Activated naive CD4-positive, alpha-beta T cell (primary cell): Measurements from ENCODE around the gene ZSCAN1.

Experiments
- DNase-seq, 4 experiments: peaks; one replicate each; lab custom pipeline; 2025; lab: John Stamatoyannopoulos, UW

Gene ZSCAN1

DNA sequence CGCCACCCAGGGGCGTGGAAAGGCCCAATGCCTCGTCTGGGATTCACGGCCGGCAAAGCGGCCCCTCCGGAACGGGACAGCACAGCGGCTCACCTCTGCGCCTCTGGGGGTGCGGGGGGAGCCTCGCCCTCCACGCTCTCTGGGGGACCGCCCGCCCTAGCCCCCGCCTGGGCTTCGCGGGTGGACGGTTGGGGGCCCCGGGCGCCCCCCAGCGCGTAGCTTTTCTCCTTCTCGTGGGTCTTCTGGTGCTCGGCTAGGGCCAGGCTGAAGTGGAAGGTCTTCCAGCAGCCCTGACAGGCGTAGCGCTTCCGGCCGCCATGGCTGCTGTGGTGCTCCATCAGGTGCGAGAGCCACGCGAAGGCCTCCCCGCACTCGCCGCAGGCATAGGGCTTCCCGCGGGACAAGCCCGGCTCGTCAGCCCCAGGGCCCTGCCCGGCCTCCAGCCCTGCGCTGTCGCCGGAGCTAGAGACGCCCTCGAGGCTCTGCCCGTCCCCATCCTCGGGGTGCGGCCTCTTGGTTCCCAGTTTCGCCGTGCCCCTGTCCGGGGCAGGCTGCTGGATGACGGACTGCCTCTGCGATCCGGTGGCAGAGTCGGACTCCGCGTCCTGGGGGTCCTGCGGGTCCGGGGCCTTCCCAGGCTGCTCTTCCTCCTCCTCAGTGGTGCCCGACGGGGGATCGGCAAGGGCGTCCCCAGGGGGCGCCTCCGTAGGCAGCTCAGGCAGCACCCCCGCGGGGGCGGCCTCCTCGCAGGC is 50.9 kb downstream of the ZSCAN1 start:
- DNase-seq, result no peak

DNA sequence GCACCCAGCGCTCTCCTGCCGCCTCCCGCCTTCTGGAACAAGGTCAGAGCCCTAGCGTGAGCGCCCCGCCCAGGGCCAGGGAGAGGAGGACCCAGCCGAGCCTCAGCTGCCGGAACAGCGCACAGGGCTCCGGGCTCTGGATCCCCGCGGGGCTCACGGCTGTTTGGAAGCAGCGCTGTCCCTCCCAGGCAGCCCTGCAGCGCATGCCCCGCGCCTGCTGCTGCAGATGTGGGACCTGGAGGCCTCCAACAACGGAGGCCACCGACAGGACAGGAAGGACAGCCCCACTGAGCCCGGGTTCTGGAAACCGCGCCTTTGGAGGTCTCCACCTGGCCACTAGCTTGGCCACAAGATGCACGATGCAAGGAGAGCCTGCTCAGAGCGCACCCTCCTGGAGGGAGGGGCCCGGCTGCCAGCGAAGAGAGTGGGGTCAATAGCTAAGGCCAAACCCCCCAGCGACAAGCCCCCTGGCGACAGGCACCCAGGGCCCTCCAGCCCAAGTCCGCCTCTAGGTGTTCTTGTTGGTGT is 51.6 kb downstream of the ZSCAN1 start:
- no peak for DNase-seq

DNA sequence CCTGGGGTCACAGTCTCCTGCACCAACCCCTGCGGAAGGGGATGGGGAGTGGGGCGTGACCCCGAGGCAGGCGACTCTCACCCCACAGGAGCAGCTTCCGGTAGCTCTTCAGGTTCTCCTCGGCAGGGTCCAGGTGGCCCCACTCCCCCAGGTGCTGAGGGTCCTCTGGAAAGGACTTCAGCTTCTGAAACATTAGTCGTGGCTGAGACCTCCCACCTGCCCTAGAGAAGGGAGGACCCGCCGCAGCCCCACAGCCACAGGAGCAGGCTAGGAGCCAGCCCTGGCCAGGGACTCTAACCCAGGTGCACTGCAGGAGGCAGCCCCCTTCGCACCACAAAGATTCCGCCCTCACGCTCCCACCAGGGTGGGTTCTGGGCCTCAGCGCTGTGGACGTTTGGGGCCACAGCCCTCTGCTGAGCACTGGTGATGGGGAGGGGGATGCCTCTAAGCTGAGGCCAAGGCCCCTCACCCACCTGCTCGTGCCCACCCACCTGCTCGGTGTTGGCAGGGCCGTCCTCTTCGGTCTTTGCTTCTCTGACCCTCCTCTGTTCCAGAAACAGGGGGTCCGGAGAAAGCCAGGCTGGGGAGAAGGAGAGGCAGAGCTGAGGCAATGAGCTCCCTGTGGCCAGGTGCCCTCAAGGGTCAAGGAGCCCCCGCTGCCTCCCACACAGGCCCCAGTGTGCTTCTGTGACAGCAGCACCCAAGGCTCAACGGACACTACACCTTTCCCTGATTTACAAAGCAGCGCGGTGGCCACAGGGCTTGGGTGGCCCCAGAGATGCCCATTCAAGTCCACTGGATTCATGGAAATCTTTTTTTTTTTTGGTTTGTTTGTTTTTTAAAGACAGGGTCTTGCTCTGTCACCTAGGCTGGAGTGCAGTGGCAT is 53.2 kb downstream of the ZSCAN1 start:
- DNase-seq, result no peak

DNA sequence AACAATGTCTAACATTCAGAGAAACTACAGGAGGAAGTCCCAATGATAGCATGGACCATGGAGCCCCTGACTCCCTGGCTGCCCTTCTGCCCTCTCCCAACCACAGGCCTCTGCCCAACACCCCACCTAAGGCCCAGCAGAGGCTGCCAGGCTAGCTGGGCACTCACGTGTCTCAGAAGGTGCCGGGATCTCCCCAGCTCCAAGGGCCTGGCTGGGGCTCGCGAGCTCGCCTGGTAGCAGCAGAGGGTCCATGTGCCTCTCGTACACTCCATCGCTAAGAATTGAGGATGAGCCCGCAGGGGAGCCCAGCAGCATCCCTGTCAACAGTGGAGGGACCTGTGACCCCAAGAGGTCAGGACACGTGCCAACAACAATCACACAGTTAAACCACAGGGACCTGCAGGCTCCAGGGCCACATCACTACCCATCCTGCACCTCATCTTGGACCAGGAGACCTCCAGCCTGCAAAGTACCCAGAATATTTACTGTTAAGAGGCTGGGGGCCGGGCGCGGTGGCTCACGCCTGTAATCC is 54.8 kb downstream of the ZSCAN1 start:
- DNase-seq, result no peak

DNA sequence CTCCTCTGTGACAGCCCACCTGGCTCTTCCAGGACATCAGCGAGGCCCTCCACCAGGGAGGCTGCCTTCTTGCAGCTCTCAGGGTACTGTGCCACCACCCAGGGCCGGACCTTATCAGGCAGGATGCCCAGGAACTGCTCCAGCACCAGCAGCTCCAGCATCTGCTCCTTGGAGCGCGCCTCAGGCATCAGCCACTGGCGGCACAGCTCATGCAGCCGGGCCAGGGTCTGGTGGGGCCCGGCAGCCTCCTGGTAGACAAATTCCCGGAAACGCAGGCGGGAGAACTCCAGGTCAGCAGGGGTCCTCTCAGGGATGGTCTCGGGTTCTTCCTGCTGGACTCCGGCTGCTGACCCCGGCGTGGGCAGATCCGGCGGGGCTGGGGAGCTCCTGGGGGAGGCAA is 56.0 kb downstream of the ZSCAN1 start:
- DNase-seq, result no peak

DNA sequence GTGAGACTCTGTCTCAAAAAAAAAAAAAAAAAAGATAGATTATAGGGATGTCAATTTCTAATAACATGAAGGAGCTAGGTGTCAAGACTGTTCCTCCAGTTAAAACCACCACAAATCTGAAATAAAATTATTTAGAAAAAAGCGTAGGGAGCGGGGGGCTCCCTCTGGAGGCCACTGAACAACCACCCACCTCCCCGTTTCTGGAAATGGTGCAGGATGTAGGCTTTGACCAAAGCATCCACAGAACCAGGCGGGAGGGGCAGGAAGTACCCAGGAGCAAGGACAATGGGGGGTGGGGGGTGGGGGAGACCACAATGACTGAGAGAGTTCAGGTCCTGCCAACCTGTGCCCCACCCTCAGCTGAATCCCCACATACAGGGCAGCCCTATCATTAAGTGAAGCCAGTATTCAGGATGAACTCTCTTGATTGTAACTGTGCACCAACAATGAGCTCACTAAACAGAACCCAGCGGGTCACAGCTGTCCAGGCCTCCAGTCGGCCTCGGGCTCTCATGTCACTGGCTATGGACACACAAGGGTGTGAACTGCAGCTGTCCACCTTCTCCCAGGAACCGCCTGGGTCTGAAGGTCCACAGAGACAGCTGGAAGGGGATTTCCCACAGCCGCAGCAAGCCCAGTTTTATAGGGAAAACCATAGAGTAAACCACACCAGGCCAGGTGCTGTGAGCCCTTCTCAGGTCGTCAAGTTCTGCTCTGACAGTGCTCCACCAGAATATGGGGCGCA is 57.6 kb downstream of the ZSCAN1 start:
- no peak for DNase-seq

DNA sequence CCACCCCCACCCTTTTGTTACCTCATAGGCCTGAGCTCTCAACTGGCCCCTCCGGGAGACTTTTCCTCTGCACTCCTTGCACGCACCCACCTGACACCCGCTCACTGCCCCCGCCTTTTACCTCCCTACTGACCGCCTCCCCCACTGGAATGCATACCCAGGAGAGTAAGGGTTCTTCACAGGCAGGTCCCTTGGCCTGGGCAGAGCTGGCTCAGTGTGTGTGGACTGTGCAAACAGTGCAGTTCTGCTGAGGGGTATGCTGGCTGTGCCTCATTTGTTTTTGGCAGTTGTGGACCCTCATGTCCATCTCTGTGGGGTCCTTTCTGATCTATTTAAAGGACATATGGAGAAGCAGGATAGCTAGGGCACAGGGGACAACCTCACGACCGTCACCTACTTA is 59.2 kb downstream of the ZSCAN1 start:
- DNase-seq, result no peak

DNA sequence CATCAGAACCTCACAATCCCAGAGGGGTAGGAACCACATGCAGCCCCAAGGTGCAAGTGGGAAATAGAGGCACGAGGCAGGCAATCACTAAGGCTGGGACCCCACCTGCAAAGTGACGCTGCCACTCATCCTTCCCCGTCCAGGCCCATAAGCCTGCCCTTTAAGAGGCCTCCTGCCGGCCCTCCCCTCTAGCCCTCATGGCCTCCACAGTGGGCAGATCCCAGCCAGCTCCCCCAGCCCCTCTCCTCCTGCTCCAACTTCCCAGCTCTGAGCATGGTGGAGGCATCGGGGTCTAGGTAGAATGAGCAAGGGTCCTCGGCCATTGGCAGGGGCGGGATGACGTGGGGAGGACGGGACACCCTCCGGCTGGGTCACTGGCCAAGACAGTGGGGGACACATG is 61.5 kb downstream of the ZSCAN1 start:
- DNase-seq, result no peak

DNA sequence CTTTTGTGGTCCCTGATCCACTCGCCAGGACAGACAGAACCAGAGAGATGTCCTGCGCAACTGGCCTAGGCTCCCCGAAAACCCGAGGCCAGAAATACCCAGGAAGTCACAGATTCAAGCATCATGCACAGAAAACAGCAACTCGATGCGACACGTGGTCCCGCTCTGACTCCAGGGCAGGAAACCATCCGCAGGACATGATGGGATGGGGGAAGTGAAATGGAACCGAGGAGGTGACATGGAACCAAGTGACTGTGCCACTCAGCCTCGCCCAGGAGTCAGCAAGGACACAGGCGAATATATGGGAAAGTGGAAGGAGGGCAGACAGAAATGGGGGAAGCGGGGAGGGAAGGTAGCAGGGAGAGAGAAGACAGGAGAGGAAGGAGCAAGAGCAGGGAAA is 63.1 kb downstream of the ZSCAN1 start:
- DNase-seq, result no peak

DNA sequence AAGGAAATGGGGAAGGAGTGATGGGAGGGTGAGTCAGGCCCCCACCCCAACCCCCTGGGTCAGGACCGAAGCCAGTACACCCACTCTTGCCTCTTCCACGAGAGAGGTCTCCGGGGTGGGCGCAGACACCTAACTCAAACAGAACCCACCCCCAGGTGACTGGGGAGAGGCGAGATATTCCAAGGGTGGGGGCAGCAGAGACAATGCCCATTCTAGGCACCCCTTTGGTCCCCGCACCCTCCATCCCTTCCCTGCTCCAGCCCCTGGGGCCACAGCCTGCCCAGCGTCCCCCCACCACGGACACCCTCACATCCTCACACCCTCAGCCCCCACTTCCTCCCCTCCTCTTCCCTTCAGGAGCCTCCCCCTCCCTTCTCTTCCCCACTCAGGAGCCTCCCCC is 63.5 kb downstream of the ZSCAN1 start:
- DNase-seq, result no peak

DNA sequence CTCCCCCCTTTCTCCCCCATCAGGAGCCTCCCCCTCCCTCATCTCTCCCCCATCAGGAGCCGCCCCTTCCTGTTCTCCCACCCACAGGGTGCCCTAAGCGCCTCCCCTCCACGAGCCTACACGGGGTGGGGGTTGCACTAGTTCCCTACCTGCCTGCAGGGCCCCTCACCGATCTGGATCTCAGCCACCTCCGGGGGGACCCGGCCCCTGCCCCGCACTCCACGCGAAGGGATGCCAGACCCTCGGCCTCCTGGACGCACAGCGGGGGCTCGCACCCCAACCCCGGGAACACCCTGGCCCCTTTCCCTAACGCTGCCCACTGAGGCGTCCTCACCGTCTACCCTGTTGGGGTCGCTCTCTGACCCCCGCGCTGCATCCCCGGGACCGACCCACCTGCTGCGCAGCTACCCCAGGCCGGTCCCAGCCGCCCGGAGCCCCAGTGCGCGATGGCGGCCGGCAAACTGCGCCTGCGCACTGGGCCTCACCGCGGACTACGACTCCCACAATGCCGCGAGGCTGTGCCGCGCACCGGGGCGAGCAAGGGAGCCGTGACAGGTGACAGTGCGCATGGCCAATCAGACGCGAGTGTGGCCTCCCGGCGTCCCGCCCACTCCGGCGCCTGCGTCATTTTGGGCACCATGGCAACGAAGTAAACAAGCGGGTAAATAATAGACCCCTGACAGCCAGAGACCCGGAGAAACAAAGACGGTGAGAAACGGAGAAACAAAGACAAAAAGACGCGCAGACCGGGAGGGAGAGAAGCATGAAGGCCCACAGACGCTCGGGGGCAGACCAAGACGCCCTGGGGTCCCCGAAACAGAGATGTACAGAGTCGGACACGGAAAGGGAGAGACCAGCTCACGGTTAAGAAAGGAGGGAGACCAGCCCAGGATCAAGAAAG is 64.2 kb downstream of the ZSCAN1 start, which contains the start of gene ZSCAN18:
Gene ZSCAN18 (minus strand): TSS at position 451 of the 901 bp plus-strand sequence. CDS start 7,964 bp downstream, outside the sequence.
- peak; percentile 92 to 96 (median 95) for DNase-seq

DNA sequence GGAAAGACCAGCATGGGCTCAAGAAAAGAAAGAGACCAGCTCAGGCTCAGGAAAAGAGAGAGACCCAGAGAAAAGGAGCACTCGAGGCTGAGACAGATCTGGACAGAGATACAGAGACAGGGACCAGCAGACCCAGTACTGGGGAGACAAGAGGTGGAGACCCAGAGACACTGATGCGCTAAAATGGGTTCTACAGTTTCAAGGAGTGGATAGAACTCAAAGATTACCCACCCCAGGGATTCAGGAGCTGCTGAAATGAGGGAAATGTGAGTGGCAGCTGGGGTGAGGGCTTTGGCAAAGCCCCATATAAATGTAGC is 64.8 kb downstream of the ZSCAN1 start:
- peak in 1 of 4 experiments; percentile 34 for DNase-seq
